ENCODE results near the gene TCF4.

DNA sequence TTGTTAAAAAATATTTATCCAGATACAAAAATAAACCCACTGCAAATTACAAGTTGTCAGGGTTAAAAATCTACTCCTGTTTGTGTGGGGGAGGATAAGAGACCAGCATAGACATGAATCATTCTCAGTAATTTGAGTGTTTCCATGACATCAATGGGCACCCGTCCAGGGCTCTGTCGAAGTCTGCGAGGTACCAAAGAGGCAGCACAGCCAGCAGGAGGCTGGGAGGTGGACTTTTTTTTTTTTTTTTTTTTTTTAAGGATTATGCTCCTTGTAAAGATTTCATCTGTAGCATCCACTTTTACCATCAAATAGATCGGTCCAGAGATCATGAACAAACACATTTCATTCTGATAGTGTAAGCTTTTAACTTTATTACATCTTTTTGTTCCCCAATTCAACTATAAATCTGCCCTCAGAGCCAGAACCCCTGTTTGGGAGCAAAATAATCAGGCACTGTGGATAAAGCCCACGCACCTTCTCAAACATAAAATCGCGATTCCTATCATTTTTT is 182.0 kb downstream of the TCF4 start:
- no peak for TF ChIP-seq EP300 (IDR thresholded peaks at IDR 0.05)
- TF ChIP-seq, protein P1, sequence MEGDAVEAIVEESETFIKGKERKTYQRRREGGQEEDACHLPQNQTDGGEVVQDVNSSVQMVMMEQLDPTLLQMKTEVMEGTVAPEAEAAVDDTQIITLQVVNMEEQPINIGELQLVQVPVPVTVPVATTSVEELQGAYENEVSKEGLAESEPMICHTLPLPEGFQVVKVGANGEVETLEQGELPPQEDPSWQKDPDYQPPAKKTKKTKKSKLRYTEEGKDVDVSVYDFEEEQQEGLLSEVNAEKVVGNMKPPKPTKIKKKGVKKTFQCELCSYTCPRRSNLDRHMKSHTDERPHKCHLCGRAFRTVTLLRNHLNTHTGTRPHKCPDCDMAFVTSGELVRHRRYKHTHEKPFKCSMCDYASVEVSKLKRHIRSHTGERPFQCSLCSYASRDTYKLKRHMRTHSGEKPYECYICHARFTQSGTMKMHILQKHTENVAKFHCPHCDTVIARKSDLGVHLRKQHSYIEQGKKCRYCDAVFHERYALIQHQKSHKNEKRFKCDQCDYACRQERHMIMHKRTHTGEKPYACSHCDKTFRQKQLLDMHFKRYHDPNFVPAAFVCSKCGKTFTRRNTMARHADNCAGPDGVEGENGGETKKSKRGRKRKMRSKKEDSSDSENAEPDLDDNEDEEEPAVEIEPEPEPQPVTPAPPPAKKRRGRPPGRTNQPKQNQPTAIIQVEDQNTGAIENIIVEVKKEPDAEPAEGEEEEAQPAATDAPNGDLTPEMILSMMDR (IDR thresholded peaks at IDR 0.05): no peak

Measured in upper lobe of left lung (tissue), 4 donors.